K562 (cell line): Measurements from ENCODE around the gene MBOAT7. TPM values are rescaled to one million over a fixed set of nuclear protein-coding genes. Genes with fewer than 3 reads are reported as not detected.
A peak's percentile ranks its signal among the peaks of the same experiment; 100 is the strongest.

Experiments
- ATAC-seq: fragments of 200-7000 bp; cut with Tn5 transposase; 3 replicates; pipeline ENCODE4 v1.9.1; 2020; ENCODE audit warnings: moderate library complexity
- BruUV-seq: library from RNA; stranded (reverse); fragments of 400-500 nt; replicated peaks from 2 replicates; lab custom pipeline; 2021; lab: Mats Ljungman, UMichigan
- CTCF ChIA-PET: fragments of 300-600 bp; formaldehyde crosslinking; extraction: SDS; loops from one replicate; lab custom pipeline; 2021; ENCODE audit warnings: low intra/inter-chr PET ratio; lab: Yijun Ruan, JAX
- POLR2A ChIA-PET: fragments of 300-600, 350-650 bp; sonication (Branson Sonifier 250); formaldehyde crosslinking; extraction: SDS; loops from one replicate; lab custom pipeline; 2021; ENCODE audit warnings: antibody characterized with exemption, inconsistent platforms; lab: Yijun Ruan, JAX
- DNase-seq, 4 experiments: peaks; one replicate each; pipeline versions ENCODE4 v3.0.0 to v3.0.0-alpha.2; 2011 to 2018; ENCODE audit warnings: low spot score in 3 of 4, mixed read lengths in 3 of 4; ENCODE audit errors: extremely low read depth in 1 of 4
- FAIRE-seq: peaks from 2 replicates; lab custom pipeline; 2011; peaks lifted over from hg19 to GRCh38; lab: Jason Lieb, UNC
- H2AFZ ChIP-seq: 2 replicates; pipeline ENCODE4 v1.6.0; 2011; ENCODE audit warnings: low read depth, low read length, control low read depth, inconsistent platforms
- H3K27ac ChIP-seq: fragments of 200-600 bp; 3 replicates; pipeline ENCODE4 v1.8.0; 2011; ENCODE audit warnings: low read depth, mild to moderate bottlenecking, control low read depth, inconsistent platforms, low read length, moderate library complexity, mixed read lengths; ENCODE audit errors: extremely low read depth
- H3K27me3 ChIP-seq, 2 experiments: fragments of 300-600 bp in 1 of 2; 2 replicates in 1 of 2; 3 replicates in 1 of 2; pipeline versions ENCODE4 v1.6.0 to v1.8.0; 2011; ENCODE audit warnings: inconsistent platforms in 2 of 2, low read length in 2 of 2, mild to moderate bottlenecking in 1 of 2, mixed read lengths in 1 of 2, moderate library complexity in 1 of 2; ENCODE audit not compliant: control insufficient read depth in 2 of 2, insufficient read depth in 2 of 2
- H3K36me3 ChIP-seq: fragments of 300-600 bp; 3 replicates; pipeline ENCODE4 v1.8.0; 2011; ENCODE audit warnings: mild to moderate bottlenecking, low read length, inconsistent platforms; ENCODE audit not compliant: control insufficient read depth, insufficient read depth
- H3K4me1 ChIP-seq, 2 experiments: fragments of 200-600 bp in 1 of 2; replicated peaks in 1 of 2; 2 replicates in 1 of 2; 3 replicates in 1 of 2; pipeline versions ENCODE4 v1.5.1 to v1.8.0; 2011; ENCODE audit warnings: inconsistent platforms in 2 of 2, low read length in 2 of 2, mild to moderate bottlenecking in 1 of 2, mixed read lengths in 1 of 2, moderate library complexity in 1 of 2; ENCODE audit not compliant: control insufficient read depth in 2 of 2, insufficient read depth in 2 of 2
- H3K4me2 ChIP-seq: 2 replicates; pipeline ENCODE4 v1.6.1; 2011; ENCODE audit warnings: low read length, control low read depth, inconsistent platforms, mixed read lengths; ENCODE audit not compliant: insufficient read depth
- H3K4me3 ChIP-seq: fragments of 200-600 bp; sonication (generic), shearing (Covaris generic); 2 replicates; pipeline ENCODE4 v1.5.1; 2016; ENCODE audit warnings: control low read depth, inconsistent platforms
- H3K79me2 ChIP-seq: fragments of 200-600 bp; 3 replicates; pipeline ENCODE4 v1.8.0; 2011; ENCODE audit warnings: low read length, inconsistent platforms; ENCODE audit not compliant: control insufficient read depth, insufficient read depth
- H3K9ac ChIP-seq, 2 experiments: 2 replicates each; pipeline versions ENCODE4 v1.6.0 to v1.6.1; 2011; ENCODE audit warnings: low read depth in 2 of 2, low read length in 2 of 2, control low read depth in 1 of 2, inconsistent platforms in 1 of 2, mild to moderate bottlenecking in 1 of 2, mixed read lengths in 1 of 2; ENCODE audit not compliant: insufficient read depth in 1 of 2
- H3K9me1 ChIP-seq: one replicate; pipeline ENCODE4 v1.6.0; 2011; ENCODE audit warnings: inconsistent platforms, mild to moderate bottlenecking, low read length, moderate library complexity; ENCODE audit not compliant: control insufficient read depth, insufficient read depth
- H3K9me3 ChIP-seq: replicated peaks from 2 replicates; pipeline ENCODE4 v1.5.1; 2011; ENCODE audit warnings: low read depth, low read length, inconsistent platforms; ENCODE audit not compliant: control insufficient read depth, insufficient read depth
- H4K20me1 ChIP-seq: replicated peaks from 2 replicates; pipeline ENCODE4 v1.6.1; 2011; ENCODE audit warnings: low read length, inconsistent platforms, mixed read lengths; ENCODE audit not compliant: control insufficient read depth, insufficient read depth
- E2F5 ChIP-seq: sonication (generic); formaldehyde crosslinking; IDR thresholded peaks from 2 replicates; pipeline ENCODE4 v1.8.0; 2022; ENCODE audit warnings: mild to moderate bottlenecking, missing genetic modification reagents
- ESRRB ChIP-seq: fragments of 250-450 bp; sonication (Bioruptor Pico); IDR thresholded peaks from 2 replicates; pipeline ENCODE4 v1.5.0; 2020; ENCODE audit warnings: mild to moderate bottlenecking, moderate library complexity, borderline replicate concordance
- FOXP1 ChIP-seq: sonication (generic); formaldehyde crosslinking; IDR thresholded peaks from 2 replicates; pipeline ENCODE4 v1.8.0; 2022; ENCODE audit warnings: mild to moderate bottlenecking, missing genetic modification reagents
- GTF2A2 ChIP-seq: IDR thresholded peaks from 2 replicates; pipeline ENCODE4 v1.6.1; 2016; ENCODE audit warnings: mild to moderate bottlenecking, missing genetic modification characterization, missing compliant biosample characterization
- MEF2D ChIP-seq: conservative IDR thresholded peaks from 2 replicates; pipeline ENCODE4 v1.6.1; 2016; ENCODE audit warnings: low read depth, missing genetic modification characterization, missing compliant biosample characterization
- RHOXF2B ChIP-seq: fragments of 250-450 bp; sonication (Bioruptor Pico); conservative IDR thresholded peaks from 2 replicates; pipeline ENCODE4 v1.5.1; 2021
- SMARCA5 ChIP-seq: fragments of 450-650 bp; IDR thresholded peaks from 2 replicates; pipeline ENCODE4 v1.6.1; 2016
- ZNF655 ChIP-seq: fragments of 250-450 bp; sonication (Bioruptor Pico); IDR thresholded peaks from 2 replicates; pipeline ENCODE4 v1.5.0; 2021
- ZNF696 ChIP-seq: fragments of 250-450 bp; sonication (Bioruptor Pico); conservative IDR thresholded peaks from 2 replicates; pipeline ENCODE4 v1.4.0; 2020; ENCODE audit warnings: mild to moderate bottlenecking, moderate library complexity
- WGBS: fragments of 100-300 bp; shearing (Covaris generic); methylation state at CpG from one replicate; pipeline ENCODE4 v1.1.6; 2016; ENCODE audit warnings: low coverage, mixed read lengths; ENCODE audit not compliant: insufficient coverage; ENCODE audit errors: missing lambda C conversion rate; 5-methylcytosine and 5-hydroxymethylcytosine counted together
- in situ Hi-C: fragments of 300-500 bp; cut with MboI; formaldehyde crosslinking; loops from 4 replicates; pipeline ENCODE4 v1.15.0; 2018; ENCODE audit warnings: inconsistent platforms, mixed read lengths
- intact Hi-C: fragments of 100-400 bp; cut with micrococcal nuclease; formaldehyde crosslinking; loops from 2 replicates; pipeline ENCODE4 v1.14.2; 2022
- polyA plus RNA-seq, 8 experiments: library from polyadenylated mRNA; depleted of rRNA in 4 of 8; stranded (reverse) in 5 of 8; unstranded in 3 of 8; fragments of >200 nt; fragmentation: Nextera tagmentation in 2 of 8; fragmentation: Illumina TruSeq in 1 of 8; extraction: Ambion mirVana in 2 of 8; extraction: Trizol in 1 of 8; gene quantifications; 2 replicates each; pipeline versions ENCODE4 v1.2.1 to v1.2.3, GENCODE V29; 2011 to 2014; ENCODE audit warnings: inconsistent platforms in 1 of 8, missing spikeins in 1 of 8
- total RNA-seq, 7 experiments: library from RNA; depleted of rRNA in 6 of 7; stranded (reverse); fragments of >200 nt in 6 of 7; fragmentation: Illumina TruSeq in 2 of 7; extraction: Trizol in 2 of 7; gene quantifications; 2 replicates each; pipeline versions ENCODE4 v1.2.1 to v1.2.3, GENCODE V29; 2011 to 2021; ENCODE audit warnings: low replicate concordance in 1 of 7
- TF ChIP-seq, protein P1 (sequence below): fragments of 150-350 bp; conservative IDR thresholded peaks from 2 replicates; pipeline ENCODE4 v1.6.1; 2014; ENCODE audit warnings: low read length
- TF ChIP-seq, protein P2 (sequence below): sonication (generic); formaldehyde crosslinking; IDR thresholded peaks from 2 replicates; pipeline ENCODE4 v1.8.1; 2023; ENCODE audit warnings: mild to moderate bottlenecking, missing genetic modification reagents
- TF ChIP-seq, protein P3 (sequence below): sonication (generic); formaldehyde crosslinking; IDR thresholded peaks from 2 replicates; pipeline ENCODE4 v1.8.0; 2022; ENCODE audit warnings: mild to moderate bottlenecking, missing genetic modification reagents
- TF ChIP-seq, protein P4 (sequence below): fragments of 250-450 bp; sonication (Bioruptor Pico); IDR thresholded peaks from 2 replicates; pipeline ENCODE4 v1.4.0; 2020; ENCODE audit warnings: mild to moderate bottlenecking, moderate library complexity

MBOAT7 gene
- total and polyA plus RNA-seq, 9 of the 15 experiments (the other 6 are each of a cell fraction or from before 2014, with no cell fraction given), result 1.4 to 153 (median 56.1) TPM

DNA sequence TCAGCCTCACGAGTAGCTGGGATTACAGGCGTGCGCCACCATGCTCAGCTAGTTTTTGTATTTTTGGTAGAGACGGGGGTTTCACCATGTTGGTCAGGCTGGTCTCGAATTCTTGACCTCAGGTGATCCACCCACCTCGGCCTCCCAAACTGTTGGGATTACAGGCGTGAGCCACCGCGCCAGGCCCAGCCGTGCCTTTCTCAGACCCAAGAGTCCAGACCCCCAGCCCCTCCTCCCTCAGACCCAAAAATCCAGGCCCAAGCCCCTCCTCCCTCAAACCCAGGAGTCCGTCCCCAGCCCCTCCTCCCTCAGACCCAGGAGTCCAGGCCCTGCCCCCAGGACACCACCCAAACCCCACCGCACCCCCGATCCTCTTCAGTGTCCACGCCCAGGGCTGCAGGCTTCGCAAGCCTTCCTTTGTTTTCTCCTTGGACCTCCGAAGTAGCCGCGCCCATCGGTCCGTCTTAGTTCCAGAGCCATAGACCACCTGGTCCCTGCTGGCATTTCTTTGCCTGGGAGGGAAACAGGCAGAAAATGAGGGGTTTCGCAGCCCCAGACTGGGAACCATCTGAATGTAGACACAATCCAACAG, 20.1 kb downstream of the MBOAT7 start:
- CTCF ChIA-PET, result interaction anchor here (0.7 to 5.9 kb wide), 4 partner anchors 62 to 100 kb away, joined by 3 to 37 read pairs (median 5); no protein-coding TSS in a partner anchor
- intact Hi-C loops (loop anchor here (2.0 kb wide), 1 partner anchor 62 kb away; no protein-coding TSS in a partner anchor), in situ Hi-C loops (no loop called here)
- Histone ChIP-seq H3K27me3 (no peaks in the 10 kb centered on the region), H3K27ac (no peak overlapping the region), H3K79me2 (no peaks in the 10 kb centered on the region), H2AFZ (no peak overlapping the region), H3K4me2 (no peak overlapping the region), H3K9me3 (no peaks in the 10 kb centered on the region), H3K9me1 (no peaks in the 10 kb centered on the region), H3K4me1 (peaks cover 2 to 52% of the 10 kb centered on the region in 2 experiments; a peak in 2 of 5 replicates), H3K36me3 (no peaks in the 10 kb centered on the region), H3K9ac (0 out of 4 replicates have a peak overlapping the region, but pooled peaks of 1 of the 2 experiments have one; percentile 17), H4K20me1 (0 out of 2 replicates have a peak, but pooled peaks cover 10% of the 10 kb centered on the region), H3K4me3 (no peak overlapping the region)
- no peak for ATAC-seq
- FAIRE-seq, result no peak
- no TSS peak for BruUV-seq
- TF ChIP-seq SMARCA5, result no peak
- no peak for TF ChIP-seq FOXP1 (CRISPR knock-in tag)
- TF ChIP-seq MEF2D (tag), result no peak
- TF ChIP-seq, protein P1, sequence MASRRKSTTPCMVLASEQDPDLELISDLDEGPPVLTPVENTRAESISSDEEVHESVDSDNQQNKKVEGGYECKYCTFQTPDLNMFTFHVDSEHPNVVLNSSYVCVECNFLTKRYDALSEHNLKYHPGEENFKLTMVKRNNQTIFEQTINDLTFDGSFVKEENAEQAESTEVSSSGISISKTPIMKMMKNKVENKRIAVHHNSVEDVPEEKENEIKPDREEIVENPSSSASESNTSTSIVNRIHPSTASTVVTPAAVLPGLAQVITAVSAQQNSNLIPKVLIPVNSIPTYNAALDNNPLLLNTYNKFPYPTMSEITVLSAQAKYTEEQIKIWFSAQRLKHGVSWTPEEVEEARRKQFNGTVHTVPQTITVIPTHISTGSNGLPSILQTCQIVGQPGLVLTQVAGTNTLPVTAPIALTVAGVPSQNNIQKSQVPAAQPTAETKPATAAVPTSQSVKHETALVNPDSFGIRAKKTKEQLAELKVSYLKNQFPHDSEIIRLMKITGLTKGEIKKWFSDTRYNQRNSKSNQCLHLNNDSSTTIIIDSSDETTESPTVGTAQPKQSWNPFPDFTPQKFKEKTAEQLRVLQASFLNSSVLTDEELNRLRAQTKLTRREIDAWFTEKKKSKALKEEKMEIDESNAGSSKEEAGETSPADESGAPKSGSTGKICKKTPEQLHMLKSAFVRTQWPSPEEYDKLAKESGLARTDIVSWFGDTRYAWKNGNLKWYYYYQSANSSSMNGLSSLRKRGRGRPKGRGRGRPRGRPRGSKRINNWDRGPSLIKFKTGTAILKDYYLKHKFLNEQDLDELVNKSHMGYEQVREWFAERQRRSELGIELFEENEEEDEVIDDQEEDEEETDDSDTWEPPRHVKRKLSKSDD, result no peak
- TF ChIP-seq ZNF655 (CRISPR knock-in tag), result no peak
- no peak for TF ChIP-seq E2F5 (CRISPR knock-in tag)
- TF ChIP-seq GTF2A2 (tag), result no peak
- TF ChIP-seq, protein P2, sequence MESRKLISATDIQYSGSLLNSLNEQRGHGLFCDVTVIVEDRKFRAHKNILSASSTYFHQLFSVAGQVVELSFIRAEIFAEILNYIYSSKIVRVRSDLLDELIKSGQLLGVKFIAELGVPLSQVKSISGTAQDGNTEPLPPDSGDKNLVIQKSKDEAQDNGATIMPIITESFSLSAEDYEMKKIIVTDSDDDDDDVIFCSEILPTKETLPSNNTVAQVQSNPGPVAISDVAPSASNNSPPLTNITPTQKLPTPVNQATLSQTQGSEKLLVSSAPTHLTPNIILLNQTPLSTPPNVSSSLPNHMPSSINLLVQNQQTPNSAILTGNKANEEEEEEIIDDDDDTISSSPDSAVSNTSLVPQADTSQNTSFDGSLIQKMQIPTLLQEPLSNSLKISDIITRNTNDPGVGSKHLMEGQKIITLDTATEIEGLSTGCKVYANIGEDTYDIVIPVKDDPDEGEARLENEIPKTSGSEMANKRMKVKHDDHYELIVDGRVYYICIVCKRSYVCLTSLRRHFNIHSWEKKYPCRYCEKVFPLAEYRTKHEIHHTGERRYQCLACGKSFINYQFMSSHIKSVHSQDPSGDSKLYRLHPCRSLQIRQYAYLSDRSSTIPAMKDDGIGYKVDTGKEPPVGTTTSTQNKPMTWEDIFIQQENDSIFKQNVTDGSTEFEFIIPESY (CRISPR knock-in tag), result no peak
- no peak for TF ChIP-seq ZNF696
- TF ChIP-seq, protein P3, sequence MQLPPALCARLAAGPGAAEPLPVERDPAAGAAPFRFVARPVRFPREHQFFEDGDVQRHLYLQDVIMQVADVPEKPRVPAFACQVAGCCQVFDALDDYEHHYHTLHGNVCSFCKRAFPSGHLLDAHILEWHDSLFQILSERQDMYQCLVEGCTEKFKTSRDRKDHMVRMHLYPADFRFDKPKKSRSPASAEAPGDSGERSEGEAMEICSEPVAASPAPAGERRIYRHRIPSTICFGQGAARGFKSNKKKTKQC, result no peak
- no peak for TF ChIP-seq RHOXF2B (CRISPR knock-in tag)
- TF ChIP-seq, protein P4, sequence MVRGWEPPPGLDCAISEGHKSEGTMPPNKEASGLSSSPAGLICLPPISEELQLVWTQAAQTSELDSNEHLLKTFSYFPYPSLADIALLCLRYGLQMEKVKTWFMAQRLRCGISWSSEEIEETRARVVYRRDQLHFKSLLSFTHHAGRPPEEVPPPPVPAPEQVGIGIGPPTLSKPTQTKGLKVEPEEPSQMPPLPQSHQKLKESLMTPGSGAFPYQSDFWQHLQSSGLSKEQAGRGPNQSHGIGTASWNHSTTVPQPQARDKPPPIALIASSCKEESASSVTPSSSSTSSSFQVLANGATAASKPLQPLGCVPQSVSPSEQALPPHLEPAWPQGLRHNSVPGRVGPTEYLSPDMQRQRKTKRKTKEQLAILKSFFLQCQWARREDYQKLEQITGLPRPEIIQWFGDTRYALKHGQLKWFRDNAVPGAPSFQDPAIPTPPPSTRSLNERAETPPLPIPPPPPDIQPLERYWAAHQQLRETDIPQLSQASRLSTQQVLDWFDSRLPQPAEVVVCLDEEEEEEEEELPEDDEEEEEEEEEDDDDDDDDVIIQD (CRISPR knock-in tag), result no peak
- TF ChIP-seq ESRRB (CRISPR knock-in tag), result no peak
- POLR2A ChIA-PET, result no interaction called here
- 76% methylated on average over 17 of the region's 21 CpGs for WGBS
- no peak for DNase-seq
